Gastroesophageal sphincter (tissue), 3 donors: ENCODE data around the gene SDF2L1.
"Not testable (repeated sequence)": the region's sequence is repeated elsewhere in the genome, so short reads cannot be mapped to it uniquely, and the experiment has no call there.

ENCODE experiments used
- EP300 ChIP-seq: sonication (generic); formaldehyde crosslinking; IDR thresholded peaks from one replicate; pipeline ENCODE4 v1.6.1; 2017; ENCODE audit warnings: antibody characterized with exemption, mild to moderate bottlenecking
- POLR2A ChIP-seq, 2 donors: fragments of 450-650 bp; IDR thresholded peaks; one replicate each; pipeline ENCODE4 v1.6.1; 2017; ENCODE audit warnings: antibody characterized with exemption in 2 of 2, mild to moderate bottlenecking in 2 of 2, moderate library complexity in 1 of 2
- TF ChIP-seq, protein P1 (sequence below), 4 experiments: fragments of 200-600 bp in 2 of 4; fragments of 450-650 bp in 2 of 4; sonication (generic) in 1 of 4; IDR thresholded peaks; one replicate each; pipeline ENCODE4 v1.5.1; 2017 to 2019; ENCODE audit warnings: antibody characterized with exemption in 4 of 4, mild to moderate bottlenecking in 2 of 4, moderate library complexity in 2 of 4

DNA sequence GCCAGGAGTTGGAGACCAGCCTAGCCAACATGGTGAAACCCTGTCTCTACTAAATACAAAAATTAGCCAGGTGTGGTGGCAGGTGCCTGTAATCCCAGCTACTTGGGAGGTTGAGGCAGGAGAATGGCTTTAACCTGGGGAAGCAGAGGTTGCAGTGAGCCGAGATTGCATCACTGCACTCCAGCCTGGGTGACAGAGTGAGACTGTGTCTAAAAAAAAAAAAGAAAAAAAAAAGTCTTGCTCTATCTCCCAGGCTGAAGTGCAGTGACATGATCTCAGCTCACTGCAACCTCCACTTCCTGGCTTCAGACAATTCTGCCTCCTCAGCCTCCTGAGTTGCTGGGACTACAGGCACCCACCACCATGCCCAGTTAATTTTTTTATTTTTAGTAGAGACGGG, 4.7 kb upstream of the SDF2L1 start:
- not testable (repeated sequence) for TF ChIP-seq EP300; POLR2A (IDR thresholded peaks at IDR 0.05)
- TF ChIP-seq, protein P1, sequence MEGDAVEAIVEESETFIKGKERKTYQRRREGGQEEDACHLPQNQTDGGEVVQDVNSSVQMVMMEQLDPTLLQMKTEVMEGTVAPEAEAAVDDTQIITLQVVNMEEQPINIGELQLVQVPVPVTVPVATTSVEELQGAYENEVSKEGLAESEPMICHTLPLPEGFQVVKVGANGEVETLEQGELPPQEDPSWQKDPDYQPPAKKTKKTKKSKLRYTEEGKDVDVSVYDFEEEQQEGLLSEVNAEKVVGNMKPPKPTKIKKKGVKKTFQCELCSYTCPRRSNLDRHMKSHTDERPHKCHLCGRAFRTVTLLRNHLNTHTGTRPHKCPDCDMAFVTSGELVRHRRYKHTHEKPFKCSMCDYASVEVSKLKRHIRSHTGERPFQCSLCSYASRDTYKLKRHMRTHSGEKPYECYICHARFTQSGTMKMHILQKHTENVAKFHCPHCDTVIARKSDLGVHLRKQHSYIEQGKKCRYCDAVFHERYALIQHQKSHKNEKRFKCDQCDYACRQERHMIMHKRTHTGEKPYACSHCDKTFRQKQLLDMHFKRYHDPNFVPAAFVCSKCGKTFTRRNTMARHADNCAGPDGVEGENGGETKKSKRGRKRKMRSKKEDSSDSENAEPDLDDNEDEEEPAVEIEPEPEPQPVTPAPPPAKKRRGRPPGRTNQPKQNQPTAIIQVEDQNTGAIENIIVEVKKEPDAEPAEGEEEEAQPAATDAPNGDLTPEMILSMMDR (IDR thresholded peaks at IDR 0.05), result not testable (repeated sequence)
